Fibroblast of skin of left quadriceps (primary cell): ENCODE measurements around the gene SFMBT2.

Source experiments
- DNase-seq, 2 experiments: peaks; one replicate each; pipeline ENCODE4 v3.0.0-alpha.2; 2013; ENCODE audit warnings: low read depth in 2 of 2

SFMBT2 gene

GRCh38 chr10:7425691-7426090, 14.9 kb upstream of the SFMBT2 start:
- no peak for DNase-seq

GRCh38 chr10:7424919-7425318, 14.1 kb upstream of the SFMBT2 start:
- no peak for DNase-seq

GRCh38 chr10:7424315-7424714, 13.5 kb upstream of the SFMBT2 start:
- no peak for DNase-seq

- DNase-seq, result no peak
Measured at GRCh38 chr10:7423521-7423920, 12.7 kb upstream of the SFMBT2 start.

- no peak for DNase-seq
Measured at GRCh38 chr10:7421526-7421925, 10.7 kb upstream of the SFMBT2 start.

- no peak for DNase-seq
Measured at GRCh38 chr10:7419998-7420397, 9.2 kb upstream of the SFMBT2 start.

GRCh38 chr10:7417807-7418206, 7.0 kb upstream of the SFMBT2 start:
- DNase-seq, result no peak

GRCh38 chr10:7417103-7417623, 6.3 kb upstream of the SFMBT2 start:
- no peak for DNase-seq

GRCh38 chr10:7414766-7415165, 3.9 kb upstream of the SFMBT2 start:
- no peak for DNase-seq

- no peak for DNase-seq
Measured at GRCh38 chr10:7412928-7413282, 2.1 kb upstream of the SFMBT2 start.

GRCh38 chr10:7412237-7412927, 1.5 kb upstream of the SFMBT2 start:
- no peak for DNase-seq

GRCh38 chr10:7411671-7412128, 866 bp upstream of the SFMBT2 start:
- DNase-seq, result no peak

GRCh38 chr10:7410301-7410861, 453 bp downstream of the SFMBT2 start:
- no peak for DNase-seq

GRCh38 chr10:7409732-7410168, 1.1 kb downstream of the SFMBT2 start:
- DNase-seq, result no peak

- DNase-seq, result no peak
Measured at GRCh38 chr10:7409045-7409731, 1.6 kb downstream of the SFMBT2 start.

GRCh38 chr10:7408291-7409044, 2.4 kb downstream of the SFMBT2 start:
- no peak for DNase-seq

- no peak for DNase-seq
Measured at GRCh38 chr10:7407368-7408290, 3.2 kb downstream of the SFMBT2 start.

GRCh38 chr10:7406712-7407333, 4.0 kb downstream of the SFMBT2 start:
- DNase-seq, result no peak

- DNase-seq, result no peak
Measured at GRCh38 chr10:7405637-7406036, 5.2 kb downstream of the SFMBT2 start.

GRCh38 chr10:7403620-7404019, 7.2 kb downstream of the SFMBT2 start:
- no peak for DNase-seq

GRCh38 chr10:7401782-7402181, 9.1 kb downstream of the SFMBT2 start:
- no peak for DNase-seq
